ENCODE measurements around the gene CALML3. TPM values are rescaled to one million over a fixed set of nuclear protein-coding genes. Genes with fewer than 3 reads are reported as not detected.

CALML3 gene
- total RNA-seq, 1 donor from 2014 or later, result not detected

- Histone ChIP-seq H4K20me1 (ENCODE audit: insufficient read depth, low read length) (no peaks in the 10 kb centered on the region), H2AFZ (ENCODE audit: low read depth, low read length) (no peak overlapping the region), H3K9me3 (ENCODE audit: insufficient read depth, low read depth, low read length) (no peaks in the 10 kb centered on the region), H3K4me2 (ENCODE audit: low read length) (no peak overlapping the region), H3K4me1 (ENCODE audit: insufficient read depth, low read length) (peaks cover 59% of the 10 kb centered on the region), H3K27ac (ENCODE audit: low read depth, low read length) (no peak overlapping the region), H3K79me2 (ENCODE audit: insufficient read depth, low read length) (no peaks in the 10 kb centered on the region), H3K4me3 (ENCODE audit: insufficient read depth, low read depth, low read length) (no peak overlapping the region), H3K9ac (ENCODE audit: low read length) (no peak overlapping the region), H3K27me3 (ENCODE audit: insufficient read depth, low read length) (no peaks in the 10 kb centered on the region), H3K36me3 (ENCODE audit: insufficient read depth, low read length) (no peaks in the 10 kb centered on the region)
- H3K27ac Mint-ChIP-seq (ENCODE audit: unreplicated experiment), result no peak overlapping the region
- TF ChIP-seq EZH2 (IDR thresholded peaks at IDR 0.05; ENCODE audit: insufficient read depth, low read length) (no peak), CTCF (IDR thresholded peaks at IDR 0.05; ENCODE audit: insufficient read depth, low read depth, low read length) (no peak)
- H3K4me1 Mint-ChIP-seq (ENCODE audit: low read depth, unreplicated experiment), result peaks cover 58% of the 10 kb centered on the region
- FAIRE-seq, result no peak
- H3K27me3 Mint-ChIP-seq (ENCODE audit: low read depth, unreplicated experiment), result peaks cover 4% of the 10 kb centered on the region
- DNase-seq (ENCODE audit: low read depth), result no peak
- no peaks in the 10 kb centered on the region for H3K9me3 Mint-ChIP-seq (ENCODE audit: unreplicated experiment)
- H3K36me3 Mint-ChIP-seq (ENCODE audit: low read depth, unreplicated experiment), result peaks cover 3% of the 10 kb centered on the region
- peak overlapping the region; percentile 10 for H3K4me3 Mint-ChIP-seq (ENCODE audit: unreplicated experiment)
These were observed 37.2 kb downstream of the CALML3 start for GRCh38 chr10:5561704-5562645.

DNA sequence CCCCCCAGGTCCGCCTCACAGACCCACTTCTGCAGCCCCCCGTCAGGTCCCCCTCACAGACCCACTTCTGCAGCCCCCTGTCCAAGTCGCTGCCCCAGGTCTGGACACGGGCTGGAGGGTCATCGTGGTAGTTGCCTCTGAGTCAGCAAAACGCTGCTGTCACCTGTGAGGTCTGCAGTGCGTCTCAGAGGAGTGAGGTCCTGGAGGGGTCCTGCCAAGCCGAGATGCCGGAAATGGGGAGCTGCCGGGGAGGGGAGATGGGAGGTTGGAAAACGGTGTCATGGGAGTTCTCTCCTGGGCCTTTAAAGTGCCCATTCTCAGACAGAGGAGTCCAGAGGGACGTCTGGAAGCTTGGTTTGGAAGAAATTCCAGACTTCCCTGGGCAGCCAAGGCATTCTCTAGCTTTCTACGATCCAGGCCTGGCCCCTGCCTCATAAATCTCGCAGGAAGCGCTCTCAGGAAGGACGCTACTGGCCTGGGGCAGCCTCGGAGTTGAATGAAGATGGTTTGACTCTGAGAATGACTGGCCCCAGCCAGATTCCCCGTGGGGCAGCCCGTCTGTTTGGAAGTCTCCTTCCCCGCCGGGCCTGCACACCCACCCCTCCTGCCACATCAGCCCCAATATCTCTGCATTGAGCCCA, 38.7 kb downstream of the CALML3 start:
- peaks cover 58% of the 10 kb centered on the region for H3K4me1 ChIP-seq (ENCODE audit: insufficient read depth, low read length)
- peaks cover 4% of the 10 kb centered on the region for H3K27me3 Mint-ChIP-seq (ENCODE audit: low read depth, unreplicated experiment)
- H3K4me3 ChIP-seq (ENCODE audit: insufficient read depth, low read depth, low read length), result no peak overlapping the region
- no peak overlapping the region for H3K4me3 Mint-ChIP-seq (ENCODE audit: unreplicated experiment)
- H3K4me1 Mint-ChIP-seq (ENCODE audit: low read depth, unreplicated experiment), result peaks cover 56% of the 10 kb centered on the region
- no peaks in the 10 kb centered on the region for H3K36me3 ChIP-seq (ENCODE audit: insufficient read depth, low read length)
- H3K4me2 ChIP-seq (ENCODE audit: low read length), result peak overlapping the region; percentile 48
- no peak for FAIRE-seq
- peak overlapping the region; percentile 30 for H3K9ac ChIP-seq (ENCODE audit: low read length)
- peak overlapping the region; percentile 72 for H2AFZ ChIP-seq (ENCODE audit: low read depth, low read length)
- peak overlapping the region; percentile 45 for H3K27ac ChIP-seq (ENCODE audit: low read depth, low read length)
- DNase-seq (ENCODE audit: low read depth), result no peak
- H3K9me3 ChIP-seq (ENCODE audit: insufficient read depth, low read depth, low read length), result no peaks in the 10 kb centered on the region
- H3K27me3 ChIP-seq (ENCODE audit: insufficient read depth, low read length), result no peaks in the 10 kb centered on the region
- peaks cover 3% of the 10 kb centered on the region for H3K36me3 Mint-ChIP-seq (ENCODE audit: low read depth, unreplicated experiment)
- no peaks in the 10 kb centered on the region for H3K79me2 ChIP-seq (ENCODE audit: insufficient read depth, low read length)
- no peak overlapping the region for H3K27ac Mint-ChIP-seq (ENCODE audit: unreplicated experiment)
- no peaks in the 10 kb centered on the region for H3K9me3 Mint-ChIP-seq (ENCODE audit: unreplicated experiment)
- no peaks in the 10 kb centered on the region for H4K20me1 ChIP-seq (ENCODE audit: insufficient read depth, low read length)
- TF ChIP-seq CTCF (IDR thresholded peaks at IDR 0.05; ENCODE audit: insufficient read depth, low read depth, low read length), result no peak
- no peak for TF ChIP-seq EZH2 (IDR thresholded peaks at IDR 0.05; ENCODE audit: insufficient read depth, low read length)
